ENCODE measurements around the gene SUMO3. TPM values are rescaled to one million over a fixed set of nuclear protein-coding genes. Genes with fewer than 3 reads are reported as not detected.

The SUMO3 gene
- total and polyA plus RNA-seq, 2 of the 4 experiments (the other 2 are of a cell fraction), result 64.9 to 101 TPM

Other genes starting within 250 kb of the SUMO3 start
- not detected in 2 replicates for gene KRTAP10-4, start 244.3 kb downstream of the SUMO3 start, total RNA-seq (2012; rRNA removed)
- not detected in 2 replicates for gene KRTAP10-4, start 244.3 kb downstream of the SUMO3 start, polyA plus RNA-seq (2012; rRNA removed)
- not detected in 2 replicates for gene KRTAP10-5, start 237.5 kb downstream of the SUMO3 start, total RNA-seq (2012; rRNA removed)
- gene KRTAP10-5, start 237.5 kb downstream of the SUMO3 start, polyA plus RNA-seq (2012; rRNA removed), result not detected in 2 replicates
- not detected in 2 replicates for gene KRTAP10-6, start 225.6 kb downstream of the SUMO3 start, total RNA-seq (2012; rRNA removed)
- gene KRTAP10-6, start 225.6 kb downstream of the SUMO3 start, polyA plus RNA-seq (2012; rRNA removed), result not detected in 2 replicates
- not detected in 2 replicates for gene KRTAP10-7, start 217.5 kb downstream of the SUMO3 start, total RNA-seq (2012; rRNA removed)
- not detected in 2 replicates for gene KRTAP10-7, start 217.5 kb downstream of the SUMO3 start, polyA plus RNA-seq (2012; rRNA removed)
- not detected in 2 replicates for gene KRTAP10-8, start 206.0 kb downstream of the SUMO3 start, total RNA-seq (2012; rRNA removed)
- not detected in 2 replicates for gene KRTAP10-8, start 206.0 kb downstream of the SUMO3 start, polyA plus RNA-seq (2012; rRNA removed)
- gene KRTAP10-9, start 191.0 kb downstream of the SUMO3 start, total RNA-seq (2012; rRNA removed), result not detected in 2 replicates
- gene KRTAP10-9, start 191.0 kb downstream of the SUMO3 start, polyA plus RNA-seq (2012; rRNA removed), result not detected in 2 replicates
- gene KRTAP10-10, start 180.7 kb downstream of the SUMO3 start, total RNA-seq (2012; rRNA removed), result not detected in 2 replicates
- not detected in 2 replicates for gene KRTAP10-10, start 180.7 kb downstream of the SUMO3 start, polyA plus RNA-seq (2012; rRNA removed)
- gene KRTAP10-11, start 171.6 kb downstream of the SUMO3 start, total RNA-seq (2012; rRNA removed), result not detected in 2 replicates
- not detected in 2 replicates for gene KRTAP10-11, start 171.6 kb downstream of the SUMO3 start, polyA plus RNA-seq (2012; rRNA removed)
- gene KRTAP12-4, start 163.4 kb downstream of the SUMO3 start, total RNA-seq (2012; rRNA removed), result not detected in 2 replicates
- not detected in 2 replicates for gene KRTAP12-4, start 163.4 kb downstream of the SUMO3 start, polyA plus RNA-seq (2012; rRNA removed)
- gene KRTAP12-3, start 160.1 kb downstream of the SUMO3 start, total RNA-seq (2012; rRNA removed), result not detected in 2 replicates
- not detected in 2 replicates for gene KRTAP12-3, start 160.1 kb downstream of the SUMO3 start, polyA plus RNA-seq (2012; rRNA removed)
- gene KRTAP12-2, start 151.1 kb downstream of the SUMO3 start, total RNA-seq (2012; rRNA removed), result not detected in 2 replicates
- gene KRTAP12-2, start 151.1 kb downstream of the SUMO3 start, polyA plus RNA-seq (2012; rRNA removed), result not detected in 2 replicates
- not detected in 2 replicates for gene KRTAP12-1, start 135.9 kb downstream of the SUMO3 start, total RNA-seq (2012; rRNA removed)
- gene KRTAP12-1, start 135.9 kb downstream of the SUMO3 start, polyA plus RNA-seq (2012; rRNA removed), result not detected in 2 replicates
- gene KRTAP10-12, start 120.9 kb downstream of the SUMO3 start, total RNA-seq (2012; rRNA removed), result not detected in 2 replicates
- gene KRTAP10-12, start 120.9 kb downstream of the SUMO3 start, polyA plus RNA-seq (2012; rRNA removed), result not detected in 2 replicates
- not detected in 2 replicates for gene TSPEAR, start 106.5 kb downstream of the SUMO3 start, total RNA-seq (2012; rRNA removed)
- gene TSPEAR, start 106.5 kb downstream of the SUMO3 start, polyA plus RNA-seq (2012; rRNA removed), result not detected in 2 replicates
- 65.4 and 75.8 TPM in 2 replicates for gene UBE2G2, start 16.2 kb downstream of the SUMO3 start, total RNA-seq (2012; rRNA removed)
- 81.9 and 91.7 TPM in 2 replicates for gene UBE2G2, start 16.2 kb downstream of the SUMO3 start, polyA plus RNA-seq (2012; rRNA removed)
- gene PTTG1IP, start 55.6 kb upstream of the SUMO3 start, total RNA-seq (2012; rRNA removed), result 194 and 230 TPM in 2 replicates
- gene PTTG1IP, start 55.6 kb upstream of the SUMO3 start, polyA plus RNA-seq (2012; rRNA removed), result 156 and 167 TPM in 2 replicates
- gene ITGB2, start 102.8 kb upstream of the SUMO3 start, total RNA-seq (2012; rRNA removed), result not detected in 2 replicates
- 0.14 TPM in 1 of 2 replicates, not detected in the other for gene ITGB2, start 102.8 kb upstream of the SUMO3 start, polyA plus RNA-seq (2012; rRNA removed)
- gene SLX9, start 122.0 kb upstream of the SUMO3 start, total RNA-seq (2012; rRNA removed), result 10.4 and 17.5 TPM in 2 replicates
- 21.7 and 27.4 TPM in 2 replicates for gene SLX9, start 122.0 kb upstream of the SUMO3 start, polyA plus RNA-seq (2012; rRNA removed)

Data from IMR-90 (cell line).